Activated T-cell treated with anti-CD3 and anti-CD28 coated beads for 24 hours (primary cell): Measurements from ENCODE around the gene RFX7.

Source experiments
- DNase-seq: peaks from one replicate; pipeline ENCODE4 v3.0.0-alpha.2; 2020; ENCODE audit warnings: low read depth

RFX7 gene

GRCh38 chr15:56126409-56126808 lies 117.3 kb downstream of the RFX7 start:
- no peak for DNase-seq

GRCh38 chr15:56124391-56124790 lies 119.3 kb downstream of the RFX7 start:
- no peak for DNase-seq

- no peak for DNase-seq
These were observed 137.8 kb downstream of the RFX7 start for GRCh38 chr15:56105855-56106254.

GRCh38 chr15:56102441-56102840 lies 141.2 kb downstream of the RFX7 start:
- no peak for DNase-seq

- no peak for DNase-seq
These were observed 144.4 kb downstream of the RFX7 start for GRCh38 chr15:56099311-56099710.

GRCh38 chr15:56098195-56098863 lies 145.3 kb downstream of the RFX7 start:
- DNase-seq = no peak

GRCh38 chr15:56095406-56095805 lies 148.3 kb downstream of the RFX7 start:
- no peak for DNase-seq

GRCh38 chr15:56094171-56094570 lies 149.5 kb downstream of the RFX7 start:
- no peak for DNase-seq

GRCh38 chr15:56088389-56088788 lies 155.3 kb downstream of the RFX7 start:
- no peak for DNase-seq

- no peak for DNase-seq
These were observed 157.1 kb downstream of the RFX7 start for GRCh38 chr15:56086566-56086965.

- DNase-seq = no peak
These were observed 161.4 kb downstream of the RFX7 start for GRCh38 chr15:56082263-56082761.

- no peak for DNase-seq
These were observed 166.6 kb downstream of the RFX7 start for GRCh38 chr15:56077081-56077480.

GRCh38 chr15:56076640-56077039 lies 167.0 kb downstream of the RFX7 start:
- DNase-seq = no peak

GRCh38 chr15:56074481-56075265 lies 169.0 kb downstream of the RFX7 start:
- DNase-seq = no peak

GRCh38 chr15:56064152-56064551 lies 179.5 kb downstream of the RFX7 start:
- no peak for DNase-seq

GRCh38 chr15:56059716-56060115 lies 184.0 kb downstream of the RFX7 start:
- DNase-seq = no peak

- DNase-seq = no peak
These were observed 184.7 kb downstream of the RFX7 start for GRCh38 chr15:56058986-56059385.

GRCh38 chr15:56056626-56057025 lies 187.1 kb downstream of the RFX7 start:
- DNase-seq = no peak

- no peak for DNase-seq
These were observed 190.7 kb downstream of the RFX7 start for GRCh38 chr15:56053046-56053400.

GRCh38 chr15:56052395-56053045 lies 191.2 kb downstream of the RFX7 start:
- no peak for DNase-seq

GRCh38 chr15:56051676-56052075 lies 192.0 kb downstream of the RFX7 start:
- no peak for DNase-seq

GRCh38 chr15:56049577-56049976 lies 194.1 kb downstream of the RFX7 start:
- no peak for DNase-seq

GRCh38 chr15:56047354-56047753 lies 196.3 kb downstream of the RFX7 start:
- DNase-seq = no peak
